ENCODE results near the gene LRRN2. TPM values are rescaled to one million over a fixed set of nuclear protein-coding genes. Genes with fewer than 3 reads are reported as not detected.

Gene LRRN2
- total and polyA plus RNA-seq, 9 of the 15 experiments (the other 6 are each of a cell fraction or from before 2014, with no cell fraction given): 0.05 TPM; not detected in 8

DNA sequence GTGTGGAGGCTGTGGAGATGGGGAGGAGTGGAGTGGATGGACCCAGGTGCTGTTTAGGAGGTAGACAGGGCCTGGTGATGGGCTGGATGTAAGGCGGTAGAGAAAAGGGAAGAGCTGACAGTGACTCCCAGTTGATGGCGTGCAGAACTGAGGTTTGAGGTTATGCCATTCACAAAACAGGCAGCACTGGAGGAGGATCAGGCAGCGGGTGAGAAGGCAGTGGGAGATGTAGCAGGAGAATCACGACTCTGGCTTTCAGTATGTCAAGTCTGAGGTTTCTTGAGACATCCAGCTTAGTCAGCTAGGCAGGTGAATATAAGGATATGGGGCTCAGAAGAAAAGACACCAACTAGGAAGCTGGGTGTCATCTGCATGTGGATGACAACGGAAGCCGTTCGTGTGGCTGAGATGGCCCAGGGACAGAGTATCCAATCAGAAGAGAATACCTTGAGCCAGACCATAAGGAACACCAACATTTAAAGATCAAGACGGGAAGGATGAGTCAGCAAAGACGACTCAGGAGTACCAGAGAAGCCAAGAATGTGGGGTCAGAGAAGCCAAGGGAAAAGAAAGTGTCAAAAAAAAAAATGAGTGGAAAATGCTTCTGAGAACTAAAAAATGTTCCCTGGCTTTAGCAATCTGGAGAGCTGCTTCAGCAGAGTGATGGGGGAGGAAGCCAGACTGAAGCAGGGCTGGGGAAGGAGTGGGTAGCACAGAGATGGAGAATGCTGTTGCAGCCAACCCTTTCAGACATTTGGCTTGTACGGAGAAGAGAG is 15.2 kb downstream of the LRRN2 start (continued):
- TF ChIP-seq, protein P1, sequence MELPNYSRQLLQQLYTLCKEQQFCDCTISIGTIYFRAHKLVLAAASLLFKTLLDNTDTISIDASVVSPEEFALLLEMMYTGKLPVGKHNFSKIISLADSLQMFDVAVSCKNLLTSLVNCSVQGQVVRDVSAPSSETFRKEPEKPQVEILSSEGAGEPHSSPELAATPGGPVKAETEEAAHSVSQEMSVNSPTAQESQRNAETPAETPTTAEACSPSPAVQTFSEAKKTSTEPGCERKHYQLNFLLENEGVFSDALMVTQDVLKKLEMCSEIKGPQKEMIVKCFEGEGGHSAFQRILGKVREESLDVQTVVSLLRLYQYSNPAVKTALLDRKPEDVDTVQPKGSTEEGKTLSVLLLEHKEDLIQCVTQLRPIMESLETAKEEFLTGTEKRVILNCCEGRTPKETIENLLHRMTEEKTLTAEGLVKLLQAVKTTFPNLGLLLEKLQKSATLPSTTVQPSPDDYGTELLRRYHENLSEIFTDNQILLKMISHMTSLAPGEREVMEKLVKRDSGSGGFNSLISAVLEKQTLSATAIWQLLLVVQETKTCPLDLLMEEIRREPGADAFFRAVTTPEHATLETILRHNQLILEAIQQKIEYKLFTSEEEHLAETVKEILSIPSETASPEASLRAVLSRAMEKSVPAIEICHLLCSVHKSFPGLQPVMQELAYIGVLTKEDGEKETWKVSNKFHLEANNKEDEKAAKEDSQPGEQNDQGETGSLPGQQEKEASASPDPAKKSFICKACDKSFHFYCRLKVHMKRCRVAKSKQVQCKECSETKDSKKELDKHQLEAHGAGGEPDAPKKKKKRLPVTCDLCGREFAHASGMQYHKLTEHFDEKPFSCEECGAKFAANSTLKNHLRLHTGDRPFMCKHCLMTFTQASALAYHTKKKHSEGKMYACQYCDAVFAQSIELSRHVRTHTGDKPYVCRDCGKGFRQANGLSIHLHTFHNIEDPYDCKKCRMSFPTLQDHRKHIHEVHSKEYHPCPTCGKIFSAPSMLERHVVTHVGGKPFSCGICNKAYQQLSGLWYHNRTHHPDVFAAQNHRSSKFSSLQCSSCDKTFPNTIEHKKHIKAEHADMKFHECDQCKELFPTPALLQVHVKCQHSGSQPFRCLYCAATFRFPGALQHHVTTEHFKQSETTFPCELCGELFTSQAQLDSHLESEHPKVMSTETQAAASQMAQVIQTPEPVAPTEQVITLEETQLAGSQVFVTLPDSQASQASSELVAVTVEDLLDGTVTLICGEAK (IDR thresholded peaks at IDR 0.05): no peak
- TF ChIP-seq, protein P1 (CRISPR knock-in tag; IDR thresholded peaks at IDR 0.05): no peak
- TF ChIP-seq HLTF (IDR thresholded peaks at IDR 0.05): no peak
- TF ChIP-seq PYGO2 (tag; IDR thresholded peaks at IDR 0.05): no peak
- TF ChIP-seq ZNF212 (CRISPR knock-in tag; IDR thresholded peaks at IDR 0.05): no peak
- TF ChIP-seq, protein P2, sequence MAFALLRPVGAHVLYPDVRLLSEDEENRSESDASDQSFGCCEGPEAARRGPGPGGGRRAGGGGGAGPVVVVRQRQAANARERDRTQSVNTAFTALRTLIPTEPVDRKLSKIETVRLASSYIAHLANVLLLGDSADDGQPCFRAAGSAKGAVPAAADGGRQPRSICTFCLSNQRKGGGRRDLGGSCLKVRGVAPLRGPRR (CRISPR knock-in tag; IDR thresholded peaks at IDR 0.05): no peak
- no peak for TF ChIP-seq ZNF197 (CRISPR knock-in tag; IDR thresholded peaks at IDR 0.05; ENCODE audit: low read depth)
- peak; percentile 99 for TF ChIP-seq C11orf30 (IDR thresholded peaks at IDR 0.05; ENCODE audit: low read depth)
- TF ChIP-seq, protein P3, sequence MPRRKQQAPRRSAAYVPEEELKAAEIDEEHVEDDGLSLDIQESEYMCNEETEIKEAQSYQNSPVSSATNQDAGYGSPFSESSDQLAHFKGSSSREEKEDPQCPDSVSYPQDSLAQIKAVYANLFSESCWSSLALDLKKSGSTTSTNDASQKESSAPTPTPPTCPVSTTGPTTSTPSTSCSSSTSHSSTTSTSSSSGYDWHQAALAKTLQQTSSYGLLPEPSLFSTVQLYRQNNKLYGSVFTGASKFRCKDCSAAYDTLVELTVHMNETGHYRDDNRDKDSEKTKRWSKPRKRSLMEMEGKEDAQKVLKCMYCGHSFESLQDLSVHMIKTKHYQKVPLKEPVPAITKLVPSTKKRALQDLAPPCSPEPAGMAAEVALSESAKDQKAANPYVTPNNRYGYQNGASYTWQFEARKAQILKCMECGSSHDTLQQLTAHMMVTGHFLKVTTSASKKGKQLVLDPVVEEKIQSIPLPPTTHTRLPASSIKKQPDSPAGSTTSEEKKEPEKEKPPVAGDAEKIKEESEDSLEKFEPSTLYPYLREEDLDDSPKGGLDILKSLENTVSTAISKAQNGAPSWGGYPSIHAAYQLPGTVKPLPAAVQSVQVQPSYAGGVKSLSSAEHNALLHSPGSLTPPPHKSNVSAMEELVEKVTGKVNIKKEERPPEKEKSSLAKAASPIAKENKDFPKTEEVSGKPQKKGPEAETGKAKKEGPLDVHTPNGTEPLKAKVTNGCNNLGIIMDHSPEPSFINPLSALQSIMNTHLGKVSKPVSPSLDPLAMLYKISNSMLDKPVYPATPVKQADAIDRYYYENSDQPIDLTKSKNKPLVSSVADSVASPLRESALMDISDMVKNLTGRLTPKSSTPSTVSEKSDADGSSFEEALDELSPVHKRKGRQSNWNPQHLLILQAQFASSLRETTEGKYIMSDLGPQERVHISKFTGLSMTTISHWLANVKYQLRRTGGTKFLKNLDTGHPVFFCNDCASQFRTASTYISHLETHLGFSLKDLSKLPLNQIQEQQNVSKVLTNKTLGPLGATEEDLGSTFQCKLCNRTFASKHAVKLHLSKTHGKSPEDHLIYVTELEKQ (CRISPR knock-in tag; IDR thresholded peaks at IDR 0.05): no peak
- no peak for TF ChIP-seq SRSF3 (IDR thresholded peaks at IDR 0.05; ENCODE audit: insufficient read depth, low read length)
- TF ChIP-seq HMGN3 (IDR thresholded peaks at IDR 0.05; ENCODE audit: borderline replicate concordance, extremely low read depth, insufficient read length, low read depth, low read length): no peak
- peak; percentile 61 for TF ChIP-seq L3MBTL2 (IDR thresholded peaks at IDR 0.05)
- TF ChIP-seq SMARCC2 (IDR thresholded peaks at IDR 0.05; ENCODE audit: low read depth): no peak
- no peak for TF ChIP-seq SRF (CRISPR knock-in tag; IDR thresholded peaks at IDR 0.05)

Measured in K562 (cell line).